K562 (cell line): ENCODE results near the gene PARP9. TPM values are rescaled to one million over a fixed set of nuclear protein-coding genes. Genes with fewer than 3 reads are reported as not detected.

Source experiments
- ATAC-seq: fragments of 200-7000 bp; cut with Tn5 transposase; 3 replicates; pipeline ENCODE4 v1.9.1; 2020; ENCODE audit warnings: moderate library complexity
- BruUV-seq: library from RNA; stranded (reverse); fragments of 400-500 nt; replicated peaks from 2 replicates; lab custom pipeline; 2021; lab: Mats Ljungman, UMichigan
- CTCF ChIA-PET: fragments of 300-600 bp; formaldehyde crosslinking; extraction: SDS; loops from one replicate; lab custom pipeline; 2021; ENCODE audit warnings: low intra/inter-chr PET ratio; lab: Yijun Ruan, JAX
- POLR2A ChIA-PET: fragments of 300-600, 350-650 bp; sonication (Branson Sonifier 250); formaldehyde crosslinking; extraction: SDS; loops from one replicate; lab custom pipeline; 2021; ENCODE audit warnings: antibody characterized with exemption, inconsistent platforms; lab: Yijun Ruan, JAX
- DNase-seq, 4 experiments: peaks; one replicate each; pipeline versions ENCODE4 v3.0.0 to v3.0.0-alpha.2; 2011 to 2018; ENCODE audit warnings: low spot score in 3 of 4, mixed read lengths in 3 of 4; ENCODE audit errors: extremely low read depth in 1 of 4
- FAIRE-seq: peaks from 2 replicates; lab custom pipeline; 2011; peaks lifted over from hg19 to GRCh38; lab: Jason Lieb, UNC
- H2AFZ ChIP-seq: 2 replicates; pipeline ENCODE4 v1.6.0; 2011; ENCODE audit warnings: low read depth, low read length, control low read depth, inconsistent platforms
- H3K27ac ChIP-seq: fragments of 200-600 bp; 3 replicates; pipeline ENCODE4 v1.8.0; 2011; ENCODE audit warnings: low read depth, mild to moderate bottlenecking, control low read depth, inconsistent platforms, low read length, moderate library complexity, mixed read lengths; ENCODE audit errors: extremely low read depth
- H3K27me3 ChIP-seq, 2 experiments: fragments of 300-600 bp in 1 of 2; 2 replicates in 1 of 2; 3 replicates in 1 of 2; pipeline versions ENCODE4 v1.6.0 to v1.8.0; 2011; ENCODE audit warnings: inconsistent platforms in 2 of 2, low read length in 2 of 2, mild to moderate bottlenecking in 1 of 2, mixed read lengths in 1 of 2, moderate library complexity in 1 of 2; ENCODE audit not compliant: control insufficient read depth in 2 of 2, insufficient read depth in 2 of 2
- H3K36me3 ChIP-seq: fragments of 300-600 bp; 3 replicates; pipeline ENCODE4 v1.8.0; 2011; ENCODE audit warnings: mild to moderate bottlenecking, low read length, inconsistent platforms; ENCODE audit not compliant: control insufficient read depth, insufficient read depth
- H3K4me1 ChIP-seq, 2 experiments: fragments of 200-600 bp in 1 of 2; replicated peaks in 1 of 2; 2 replicates in 1 of 2; 3 replicates in 1 of 2; pipeline versions ENCODE4 v1.5.1 to v1.8.0; 2011; ENCODE audit warnings: inconsistent platforms in 2 of 2, low read length in 2 of 2, mild to moderate bottlenecking in 1 of 2, mixed read lengths in 1 of 2, moderate library complexity in 1 of 2; ENCODE audit not compliant: control insufficient read depth in 2 of 2, insufficient read depth in 2 of 2
- H3K4me2 ChIP-seq: 2 replicates; pipeline ENCODE4 v1.6.1; 2011; ENCODE audit warnings: low read length, control low read depth, inconsistent platforms, mixed read lengths; ENCODE audit not compliant: insufficient read depth
- H3K4me3 ChIP-seq: fragments of 200-600 bp; sonication (generic), shearing (Covaris generic); 2 replicates; pipeline ENCODE4 v1.5.1; 2016; ENCODE audit warnings: control low read depth, inconsistent platforms
- H3K79me2 ChIP-seq: fragments of 200-600 bp; 3 replicates; pipeline ENCODE4 v1.8.0; 2011; ENCODE audit warnings: low read length, inconsistent platforms; ENCODE audit not compliant: control insufficient read depth, insufficient read depth
- H3K9ac ChIP-seq, 2 experiments: 2 replicates each; pipeline versions ENCODE4 v1.6.0 to v1.6.1; 2011; ENCODE audit warnings: low read depth in 2 of 2, low read length in 2 of 2, control low read depth in 1 of 2, inconsistent platforms in 1 of 2, mild to moderate bottlenecking in 1 of 2, mixed read lengths in 1 of 2; ENCODE audit not compliant: insufficient read depth in 1 of 2
- H3K9me1 ChIP-seq: one replicate; pipeline ENCODE4 v1.6.0; 2011; ENCODE audit warnings: inconsistent platforms, mild to moderate bottlenecking, low read length, moderate library complexity; ENCODE audit not compliant: control insufficient read depth, insufficient read depth
- H3K9me3 ChIP-seq: replicated peaks from 2 replicates; pipeline ENCODE4 v1.5.1; 2011; ENCODE audit warnings: low read depth, low read length, inconsistent platforms; ENCODE audit not compliant: control insufficient read depth, insufficient read depth
- H4K20me1 ChIP-seq: replicated peaks from 2 replicates; pipeline ENCODE4 v1.6.1; 2011; ENCODE audit warnings: low read length, inconsistent platforms, mixed read lengths; ENCODE audit not compliant: control insufficient read depth, insufficient read depth
- CHD1 ChIP-seq: fragments of 200-600 bp; sonication (generic); IDR thresholded peaks from one replicate; pipeline ENCODE4 v1.6.1; 2012; ENCODE audit warnings: mild to moderate bottlenecking, moderate library complexity, low read length, inconsistent platforms
- GTF2A2 ChIP-seq: IDR thresholded peaks from 2 replicates; pipeline ENCODE4 v1.6.1; 2016; ENCODE audit warnings: mild to moderate bottlenecking, missing genetic modification characterization, missing compliant biosample characterization
- JUNB ChIP-seq: fragments of 450-650 bp; formaldehyde crosslinking; conservative IDR thresholded peaks from 2 replicates; pipeline ENCODE4 v1.4.0; 2020; ENCODE audit warnings: mild to moderate bottlenecking
- MAZ ChIP-seq, 2 experiments: fragments of 450-650 bp in 1 of 2; sonication (generic) in 1 of 2; formaldehyde crosslinking; IDR thresholded peaks in 1 of 2; conservative IDR thresholded peaks in 1 of 2; 2 replicates each; pipeline versions ENCODE4 v1.4.0 to v1.5.0; 2020; ENCODE audit warnings: mild to moderate bottlenecking in 1 of 2, missing genetic modification reagents in 1 of 2
- ZBED1 ChIP-seq: IDR thresholded peaks from 2 replicates; pipeline ENCODE4 v1.6.1; 2014
- ZNF324 ChIP-seq: fragments of 250-450 bp; sonication (Bioruptor Pico); IDR thresholded peaks from 2 replicates; pipeline ENCODE4 v1.4.0; 2020; ENCODE audit warnings: mild to moderate bottlenecking
- ZNF551 ChIP-seq: fragments of 250-450 bp; sonication (Bioruptor Pico); IDR thresholded peaks from 2 replicates; pipeline ENCODE4 v1.5.0; 2021; ENCODE audit warnings: mild to moderate bottlenecking, moderate library complexity
- WGBS: fragments of 100-300 bp; shearing (Covaris generic); methylation state at CpG from one replicate; pipeline ENCODE4 v1.1.6; 2016; ENCODE audit warnings: low coverage, mixed read lengths; ENCODE audit not compliant: insufficient coverage; ENCODE audit errors: missing lambda C conversion rate; 5-methylcytosine and 5-hydroxymethylcytosine counted together
- in situ Hi-C: fragments of 300-500 bp; cut with MboI; formaldehyde crosslinking; loops from 4 replicates; pipeline ENCODE4 v1.15.0; 2018; ENCODE audit warnings: inconsistent platforms, mixed read lengths
- intact Hi-C: fragments of 100-400 bp; cut with micrococcal nuclease; formaldehyde crosslinking; loops from 2 replicates; pipeline ENCODE4 v1.14.2; 2022
- polyA plus RNA-seq, 8 experiments: library from polyadenylated mRNA; depleted of rRNA in 4 of 8; stranded (reverse) in 5 of 8; unstranded in 3 of 8; fragments of >200 nt; fragmentation: Nextera tagmentation in 2 of 8; fragmentation: Illumina TruSeq in 1 of 8; extraction: Ambion mirVana in 2 of 8; extraction: Trizol in 1 of 8; gene quantifications; 2 replicates each; pipeline versions ENCODE4 v1.2.1 to v1.2.3, GENCODE V29; 2011 to 2014; ENCODE audit warnings: inconsistent platforms in 1 of 8, missing spikeins in 1 of 8
- total RNA-seq, 7 experiments: library from RNA; depleted of rRNA in 6 of 7; stranded (reverse); fragments of >200 nt in 6 of 7; fragmentation: Illumina TruSeq in 2 of 7; extraction: Trizol in 2 of 7; gene quantifications; 2 replicates each; pipeline versions ENCODE4 v1.2.1 to v1.2.3, GENCODE V29; 2011 to 2021; ENCODE audit warnings: low replicate concordance in 1 of 7

PARP9 gene
- total and polyA plus RNA-seq, 9 of the 15 experiments (the other 6 are each of a cell fraction or from before 2014, with no cell fraction given): 2.1 to 4.8 (median 3.4) TPM

- ATAC-seq (no peak), DNase-seq (no peak), FAIRE-seq (no peak)
- no peak for TF ChIP-seq GTF2A2 (tag)
- no peak for TF ChIP-seq JUNB (CRISPR knock-in tag)
- TF ChIP-seq ZBED1: no peak
- TF ChIP-seq ZNF551 (CRISPR knock-in tag): no peak
- TF ChIP-seq CHD1: no peak
- TF ChIP-seq ZNF324 (CRISPR knock-in tag): no peak
- TF ChIP-seq MAZ (CRISPR knock-in tag; conservative IDR thresholded peaks at IDR 0.05 in 1 of 2, IDR thresholded peaks at IDR 0.05 in 1 of 2): no peak
- CTCF ChIA-PET: interaction anchor here (1.2 to 1.4 kb wide), 2 partner anchors 119 to 120 kb away, joined by 5 to 6 read pairs; no protein-coding TSS in a partner anchor
- BruUV-seq: no TSS peak
- Histone ChIP-seq H3K27me3 (no peaks in the 10 kb centered on the region), H3K4me1 (peaks cover 8% of the 10 kb centered on the region in 2 experiments; a peak in 4 of 5 replicates), H3K4me3 (no peak overlapping the region), H3K79me2 (peaks cover 9% of the 10 kb centered on the region; the same call in 2 of the 3 replicates), H2AFZ (no peak overlapping the region), H3K9me3 (no peaks in the 10 kb centered on the region), H3K36me3 (no peaks in the 10 kb centered on the region), H3K27ac (no peak overlapping the region), H3K4me2 (no peak overlapping the region), H3K9ac (no peak overlapping the region), H3K9me1 (no peaks in the 10 kb centered on the region), H4K20me1 (no peaks in the 10 kb centered on the region)
- in situ Hi-C loops (no loop called here), intact Hi-C loops (loop anchor here (1.0 to 10.0 kb wide), 5 partner anchors 105 to 465 kb away; partner anchors contain the start of gene SEMA5B)
- POLR2A ChIA-PET: no interaction called here
- 58% methylated on average over 2 of the region's 3 CpGs for WGBS
These were observed 4.2 kb downstream of the PARP9 start for GRCh38 chr3:122559906-122560305.
